Lower lobe of right lung (tissue), 2 donors: Measurements from ENCODE around the gene GNPNAT1. TPM values are rescaled to one million over a fixed set of nuclear protein-coding genes. Genes with fewer than 3 reads are reported as not detected.
A peak's percentile ranks its signal among the peaks of the same experiment; 100 is the strongest.

Experiments
- ATAC-seq, 2 donors: fragments of 200-7000 bp; cut with Tn5 transposase; one replicate each; pipeline ENCODE4 v1.9.1; 2020 to 2022; ENCODE audit warnings: mild to moderate bottlenecking in 2 of 2, moderate library complexity in 2 of 2
- DNase-seq: peaks from one replicate; pipeline ENCODE4 v3.0.0-alpha.2; 2020
- H3K27ac ChIP-seq: fragments of 200-600 bp; one replicate; pipeline ENCODE4 v1.8.0; 2022
- H3K27me3 ChIP-seq: fragments of 200-600 bp; one replicate; pipeline ENCODE4 v1.8.0; 2022; ENCODE audit warnings: low read depth
- H3K36me3 ChIP-seq: fragments of 200-600 bp; one replicate; pipeline ENCODE4 v1.8.0; 2022; ENCODE audit warnings: mild to moderate bottlenecking
- H3K4me1 ChIP-seq: fragments of 200-600 bp; one replicate; pipeline ENCODE4 v1.8.0; 2022
- H3K4me3 ChIP-seq: fragments of 200-600 bp; one replicate; pipeline ENCODE4 v1.8.0; 2022; ENCODE audit warnings: mild to moderate bottlenecking
- H3K9me3 ChIP-seq: fragments of 200-600 bp; one replicate; pipeline ENCODE4 v1.8.0; 2022
- intact Hi-C: fragments of 100-400 bp; cut with DNase I; formaldehyde crosslinking; loops from one replicate; pipeline ENCODE4 v1.11.0; 2022
- total RNA-seq: library from RNA; stranded (reverse); fragmentation: NEBNext Ultra II Directional; extraction: Animal tissue kit (Norgen Biotek cat#: 25700); gene quantifications from one replicate; pipeline ENCODE4 v1.2.1, GENCODE V29; 2021
- TF ChIP-seq, protein P1 (sequence below): fragments of 200-600 bp; IDR thresholded peaks from one replicate; pipeline ENCODE4 v1.8.0; 2022; ENCODE audit warnings: antibody characterized with exemption, mild to moderate bottlenecking
- donor health status: DM: no; HTN: yes; CAD: no; lungs with severe emphysema.

GNPNAT1 gene
- total RNA-seq, 1 donor from 2014 or later = 9.5 TPM

DNA sequence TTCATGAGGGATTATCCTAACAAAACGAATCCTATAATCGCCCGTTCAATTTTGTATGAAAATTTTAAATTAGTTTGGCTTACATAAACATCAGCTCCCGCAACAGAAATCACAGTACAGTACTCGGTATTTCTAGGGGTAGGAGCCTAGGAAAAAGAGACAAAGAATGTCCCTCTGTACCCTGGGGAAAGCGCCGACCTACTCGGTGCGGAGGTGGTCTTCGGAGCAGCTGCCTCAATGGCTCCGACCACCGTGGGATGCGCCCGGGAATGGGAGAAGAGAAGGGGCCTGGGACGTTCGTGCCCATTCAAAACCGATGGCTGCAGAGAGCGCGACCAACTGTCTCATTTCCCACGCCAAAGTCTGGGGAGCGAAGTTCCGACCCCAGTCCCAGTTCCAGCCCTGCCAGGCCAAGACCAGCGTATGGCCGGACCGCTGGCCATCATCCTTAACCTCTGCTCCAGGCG, 618 bp downstream of the GNPNAT1 start:
- Histone ChIP-seq H3K27me3 (no peaks in the 10 kb centered on the region), H3K9me3 (no peaks in the 10 kb centered on the region), H3K36me3 (no peaks in the 10 kb centered on the region), H3K27ac (peak overlapping the region; percentile 88), H3K4me3 (peak overlapping the region; percentile 94), H3K4me1 (peaks cover 26% of the 10 kb centered on the region)
- ATAC-seq (no peak), DNase-seq (no peak)
- TF ChIP-seq, protein P1, sequence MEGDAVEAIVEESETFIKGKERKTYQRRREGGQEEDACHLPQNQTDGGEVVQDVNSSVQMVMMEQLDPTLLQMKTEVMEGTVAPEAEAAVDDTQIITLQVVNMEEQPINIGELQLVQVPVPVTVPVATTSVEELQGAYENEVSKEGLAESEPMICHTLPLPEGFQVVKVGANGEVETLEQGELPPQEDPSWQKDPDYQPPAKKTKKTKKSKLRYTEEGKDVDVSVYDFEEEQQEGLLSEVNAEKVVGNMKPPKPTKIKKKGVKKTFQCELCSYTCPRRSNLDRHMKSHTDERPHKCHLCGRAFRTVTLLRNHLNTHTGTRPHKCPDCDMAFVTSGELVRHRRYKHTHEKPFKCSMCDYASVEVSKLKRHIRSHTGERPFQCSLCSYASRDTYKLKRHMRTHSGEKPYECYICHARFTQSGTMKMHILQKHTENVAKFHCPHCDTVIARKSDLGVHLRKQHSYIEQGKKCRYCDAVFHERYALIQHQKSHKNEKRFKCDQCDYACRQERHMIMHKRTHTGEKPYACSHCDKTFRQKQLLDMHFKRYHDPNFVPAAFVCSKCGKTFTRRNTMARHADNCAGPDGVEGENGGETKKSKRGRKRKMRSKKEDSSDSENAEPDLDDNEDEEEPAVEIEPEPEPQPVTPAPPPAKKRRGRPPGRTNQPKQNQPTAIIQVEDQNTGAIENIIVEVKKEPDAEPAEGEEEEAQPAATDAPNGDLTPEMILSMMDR = no peak
- intact Hi-C loops = no loop called here

- ATAC-seq = no peak
- DNase-seq = no peak
- intact Hi-C loops = no loop called here
- Histone ChIP-seq H3K27ac (peak overlapping the region; percentile 88), H3K4me3 (peak overlapping the region; percentile 94), H3K9me3 (no peaks in the 10 kb centered on the region), H3K36me3 (no peaks in the 10 kb centered on the region), H3K4me1 (peaks cover 26% of the 10 kb centered on the region), H3K27me3 (no peaks in the 10 kb centered on the region)
- TF ChIP-seq, protein P1 = no peak
Observed at GRCh38 chr14:52790011-52790755, 1.2 kb downstream of the GNPNAT1 start.

- peaks cover 26% of the 10 kb centered on the region for H3K4me1 ChIP-seq
- no peaks in the 10 kb centered on the region for H3K9me3 ChIP-seq
- ATAC-seq (no peak), DNase-seq (no peak)
- TF ChIP-seq, protein P1 = no peak
- no peaks in the 10 kb centered on the region for H3K36me3 ChIP-seq
- intact Hi-C loops = no loop called here
- H3K27me3 ChIP-seq = no peaks in the 10 kb centered on the region
- no peak overlapping the region for H3K27ac ChIP-seq
- H3K4me3 ChIP-seq = no peak overlapping the region
Observed at GRCh38 chr14:52789118-52789517, 2.3 kb downstream of the GNPNAT1 start.

DNA sequence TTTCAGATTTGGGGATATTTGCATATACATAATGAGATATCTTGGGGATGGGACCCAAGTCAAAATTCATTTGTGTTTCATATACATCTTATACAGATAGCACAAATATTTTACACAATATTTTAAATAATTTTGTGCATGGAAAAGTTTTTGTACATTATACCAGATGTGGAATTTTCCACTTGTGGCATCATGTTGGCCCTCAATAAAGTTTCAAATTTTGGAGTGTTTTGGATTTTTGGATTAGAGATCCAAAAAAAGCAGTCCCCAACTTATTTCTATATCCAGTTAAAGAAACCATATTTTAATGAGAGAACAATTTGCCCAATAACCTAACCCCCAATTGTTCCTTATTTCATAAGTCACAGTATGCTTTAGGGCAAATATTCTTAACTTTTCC, 4.5 kb downstream of the GNPNAT1 start:
- TF ChIP-seq, protein P1 = no peak
- no peaks in the 10 kb centered on the region for H3K27me3 ChIP-seq
- no peak for DNase-seq
- H3K27ac ChIP-seq = no peak overlapping the region
- H3K4me3 ChIP-seq = no peak overlapping the region
- ATAC-seq = no peak
- H3K9me3 ChIP-seq = no peaks in the 10 kb centered on the region
- H3K4me1 ChIP-seq = peaks cover 22% of the 10 kb centered on the region
- intact Hi-C loops = no loop called here
- H3K36me3 ChIP-seq = peaks cover 9% of the 10 kb centered on the region

DNA sequence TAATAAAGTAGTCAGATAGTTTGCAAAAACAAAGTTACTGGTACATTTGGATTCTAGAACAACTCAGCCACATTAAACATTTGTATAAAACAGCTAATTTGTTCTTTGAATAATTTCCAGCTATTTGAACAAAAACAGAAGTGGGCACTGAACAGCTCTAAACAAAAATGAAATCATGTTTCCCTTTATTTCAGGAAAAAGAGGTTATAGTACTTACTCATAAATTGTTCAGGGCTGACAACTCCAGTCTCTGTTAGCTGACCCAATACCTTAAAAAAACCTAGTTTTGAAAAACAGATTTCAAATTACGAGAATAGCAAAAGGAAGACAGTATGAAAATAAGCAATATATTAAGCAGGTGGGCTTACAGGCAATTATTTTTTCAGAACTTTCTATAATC, 8.2 kb downstream of the GNPNAT1 start:
- TF ChIP-seq, protein P1 = no peak
- Histone ChIP-seq H3K4me3 (no peak overlapping the region), H3K36me3 (peaks cover 43% of the 10 kb centered on the region), H3K9me3 (no peaks in the 10 kb centered on the region), H3K27ac (no peak overlapping the region), H3K27me3 (no peaks in the 10 kb centered on the region), H3K4me1 (no peaks in the 10 kb centered on the region)
- intact Hi-C loops = no loop called here
- DNase-seq (no peak), ATAC-seq (no peak)
